Skeletal muscle satellite cell (primary cell): ENCODE results near the gene PPP1R15B.

Source experiments
- H3K27me3 ChIP-seq: 2 replicates; pipeline ENCODE4 v1.7.0; 2013; ENCODE audit warnings: low read length; ENCODE audit not compliant: control insufficient read depth, insufficient read depth
- H3K36me3 ChIP-seq: 2 replicates; pipeline ENCODE4 v1.7.0; 2013; ENCODE audit warnings: mild to moderate bottlenecking, control low read depth, low read length; ENCODE audit not compliant: insufficient read depth
- H3K4me1 ChIP-seq: 2 replicates; pipeline ENCODE4 v1.7.0; 2013; ENCODE audit warnings: low read length; ENCODE audit not compliant: control insufficient read depth, insufficient read depth
- H3K4me2 ChIP-seq: 2 replicates; pipeline ENCODE4 v1.7.0; 2013; ENCODE audit warnings: mild to moderate bottlenecking, low read length
- H3K4me3 ChIP-seq: 2 replicates; pipeline ENCODE4 v1.7.0; 2013; ENCODE audit warnings: low read length
- H3K9ac ChIP-seq: 2 replicates; pipeline ENCODE4 v1.7.0; 2013; ENCODE audit warnings: mild to moderate bottlenecking, low read depth, low read length, moderate library complexity
- H3K9me3 ChIP-seq: replicated peaks from 2 replicates; pipeline ENCODE4 v1.7.0; 2013; ENCODE audit warnings: mild to moderate bottlenecking, control low read depth, low read length

The PPP1R15B gene

DNA sequence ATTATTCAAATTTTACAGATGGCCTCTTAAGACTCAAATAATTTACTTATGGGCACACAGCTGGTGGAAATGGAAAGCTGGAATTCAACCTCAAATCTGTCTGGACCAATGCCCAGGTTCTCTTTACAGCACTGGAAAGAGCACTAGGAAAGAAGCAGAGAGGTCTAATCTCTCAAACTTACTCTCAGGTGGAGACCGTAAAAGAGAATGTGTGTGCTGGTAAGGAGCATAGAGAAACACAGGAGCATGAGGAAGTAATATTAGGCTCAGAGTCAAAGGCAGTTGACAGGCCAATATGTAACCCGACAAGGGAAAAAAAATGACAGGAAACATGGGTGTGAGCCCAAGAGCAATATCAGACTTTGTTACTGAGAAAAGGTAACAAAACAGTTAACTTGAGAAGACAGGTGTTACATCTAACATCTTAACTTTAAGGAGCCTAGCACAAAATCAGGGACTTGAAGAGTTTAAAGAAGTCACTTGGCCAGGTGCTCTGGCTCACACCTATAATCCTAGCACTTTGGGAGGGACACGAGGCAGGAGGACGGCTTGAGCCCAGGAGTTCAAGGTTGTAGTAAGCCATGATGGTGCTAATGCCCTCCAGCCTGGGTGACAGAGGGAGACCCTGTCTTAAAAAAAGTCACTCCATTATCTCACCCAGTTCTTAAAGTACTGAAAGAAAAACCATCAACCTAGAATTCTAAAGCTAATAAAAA is 20.7 kb downstream of the PPP1R15B start:
- no peaks in the 10 kb centered on the region for H3K9me3 ChIP-seq
- H3K36me3 ChIP-seq, result no peaks in the 10 kb centered on the region
- no peak overlapping the region for H3K9ac ChIP-seq
- no peak overlapping the region for H3K4me3 ChIP-seq
- H3K4me1 ChIP-seq, result no peaks in the 10 kb centered on the region
- H3K27me3 ChIP-seq, result no peaks in the 10 kb centered on the region
- no peak overlapping the region for H3K4me2 ChIP-seq

DNA sequence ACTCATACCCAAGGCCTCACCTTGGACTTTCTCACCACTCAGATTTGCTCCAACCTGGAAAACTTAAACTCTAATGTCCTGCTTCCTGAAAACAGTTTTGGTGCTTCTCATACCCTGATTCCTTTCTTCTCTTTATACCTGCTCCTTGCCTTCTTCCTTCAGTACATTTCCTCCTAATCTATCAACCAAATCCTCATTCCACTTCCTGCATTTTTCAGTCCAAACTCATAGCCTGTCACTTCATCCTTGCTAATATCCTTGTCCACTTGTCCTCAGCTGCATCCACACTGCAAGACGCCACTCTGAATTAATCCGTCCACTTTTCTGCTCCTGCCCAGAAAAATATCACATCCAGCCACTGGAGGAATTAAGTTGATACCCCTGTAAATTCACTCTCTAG is 25.9 kb downstream of the PPP1R15B start:
- no peak overlapping the region for H3K4me2 ChIP-seq
- no peaks in the 10 kb centered on the region for H3K36me3 ChIP-seq
- H3K9me3 ChIP-seq, result no peaks in the 10 kb centered on the region
- no peak overlapping the region for H3K9ac ChIP-seq
- H3K4me1 ChIP-seq, result no peaks in the 10 kb centered on the region
- H3K4me3 ChIP-seq, result no peak overlapping the region
- H3K27me3 ChIP-seq, result peaks cover 22% of the 10 kb centered on the region

DNA sequence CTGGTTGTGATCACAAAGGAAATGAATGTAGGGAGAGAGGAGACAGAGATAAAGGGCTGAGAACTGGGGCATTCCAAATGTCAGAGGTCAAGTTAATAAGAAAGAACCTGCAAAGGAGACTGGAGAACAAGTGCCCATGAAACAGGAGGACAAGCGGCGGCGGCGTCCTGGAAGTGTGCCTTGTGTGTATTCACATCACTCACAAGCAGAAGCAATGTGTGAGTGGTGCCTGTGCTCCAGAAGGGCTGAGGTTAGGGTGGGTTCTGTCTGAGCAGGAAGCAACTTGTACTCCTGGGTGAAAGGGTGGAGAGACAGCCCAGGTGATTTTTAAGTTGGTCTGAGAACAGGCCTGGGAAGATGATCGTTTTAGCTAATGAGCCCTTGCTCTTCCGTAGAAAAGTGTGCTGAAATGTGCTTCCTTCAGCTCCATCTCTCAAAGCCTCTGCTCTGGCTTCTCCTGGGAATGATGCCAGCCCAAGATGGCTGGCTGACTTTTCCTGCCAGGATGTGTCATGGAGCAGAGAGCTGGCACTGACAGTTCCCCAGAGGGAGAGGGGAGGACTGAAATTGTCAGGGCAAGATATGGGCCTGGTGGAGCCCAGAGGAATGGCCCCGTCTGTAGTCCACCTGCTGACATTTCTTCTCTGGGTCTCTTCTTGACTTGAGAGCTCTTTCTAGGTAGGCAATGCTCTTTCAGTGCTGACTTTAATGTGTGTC is 26.8 kb downstream of the PPP1R15B start:
- H3K9ac ChIP-seq, result no peak overlapping the region
- H3K4me3 ChIP-seq, result no peak overlapping the region
- H3K4me1 ChIP-seq, result no peaks in the 10 kb centered on the region
- no peaks in the 10 kb centered on the region for H3K9me3 ChIP-seq
- H3K36me3 ChIP-seq, result no peaks in the 10 kb centered on the region
- no peak overlapping the region for H3K4me2 ChIP-seq
- peaks cover 32% of the 10 kb centered on the region for H3K27me3 ChIP-seq

DNA sequence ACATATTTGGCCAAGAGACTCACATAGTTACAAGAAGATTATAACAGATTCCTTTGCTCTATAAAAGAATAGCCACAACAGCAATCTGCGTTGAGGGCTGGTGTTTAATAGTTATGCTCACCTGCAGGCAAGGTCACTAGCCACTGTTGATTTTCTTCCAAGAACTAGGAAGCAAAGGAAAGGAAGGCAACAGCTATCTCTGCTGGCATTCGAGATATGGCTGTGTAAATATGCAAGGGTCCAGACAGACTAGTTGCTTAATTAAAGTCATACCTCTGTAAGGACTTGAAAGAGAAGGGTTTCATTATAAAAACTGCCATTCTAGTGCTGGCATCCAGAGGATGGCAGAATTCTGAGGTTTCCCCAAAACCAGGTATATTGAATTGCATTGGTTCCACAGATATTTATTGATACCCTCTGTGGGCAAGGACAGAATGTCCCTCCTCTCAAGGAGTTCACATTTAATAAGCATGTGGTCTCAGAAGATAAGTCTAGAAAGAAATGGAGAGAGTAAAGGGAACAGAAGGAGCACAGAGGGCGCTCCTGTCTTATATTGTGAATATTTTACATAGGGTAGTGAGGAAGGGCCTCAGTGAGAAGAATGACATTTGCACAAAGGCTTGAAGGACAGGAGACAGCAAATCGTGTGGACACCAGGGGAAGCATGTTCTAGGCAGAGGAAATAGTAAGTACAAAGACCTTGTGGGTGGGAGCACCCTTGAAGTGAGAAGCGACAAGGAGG is 28.3 kb downstream of the PPP1R15B start:
- H3K36me3 ChIP-seq, result no peaks in the 10 kb centered on the region
- H3K27me3 ChIP-seq, result peaks cover 44% of the 10 kb centered on the region
- no peak overlapping the region for H3K4me3 ChIP-seq
- no peaks in the 10 kb centered on the region for H3K9me3 ChIP-seq
- peaks cover under 1% of the 10 kb centered on the region for H3K4me1 ChIP-seq
- no peak overlapping the region for H3K4me2 ChIP-seq
- H3K9ac ChIP-seq, result no peak overlapping the region

DNA sequence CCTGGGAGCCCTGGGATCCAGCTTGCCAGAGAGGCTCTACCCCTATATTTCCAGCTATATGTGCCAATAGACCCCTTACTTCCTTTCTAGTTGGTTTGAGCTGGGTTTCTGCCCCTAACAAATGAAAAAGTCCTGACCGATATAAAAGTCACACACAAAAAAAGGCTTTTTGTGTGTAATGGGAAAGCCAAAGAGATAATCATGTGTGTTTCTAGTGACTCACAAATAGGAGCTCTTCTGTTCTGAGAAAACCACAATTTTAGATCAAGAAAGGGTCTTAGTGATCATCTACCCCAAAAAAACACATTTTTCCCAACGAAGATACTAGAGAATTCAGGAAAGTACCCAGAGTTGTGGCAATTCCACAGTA is 28.9 kb downstream of the PPP1R15B start:
- H3K4me1 ChIP-seq, result peaks cover 6% of the 10 kb centered on the region
- no peak overlapping the region for H3K9ac ChIP-seq
- no peaks in the 10 kb centered on the region for H3K36me3 ChIP-seq
- peaks cover 50% of the 10 kb centered on the region for H3K27me3 ChIP-seq
- H3K9me3 ChIP-seq, result no peaks in the 10 kb centered on the region
- no peak overlapping the region for H3K4me3 ChIP-seq
- no peak overlapping the region for H3K4me2 ChIP-seq

DNA sequence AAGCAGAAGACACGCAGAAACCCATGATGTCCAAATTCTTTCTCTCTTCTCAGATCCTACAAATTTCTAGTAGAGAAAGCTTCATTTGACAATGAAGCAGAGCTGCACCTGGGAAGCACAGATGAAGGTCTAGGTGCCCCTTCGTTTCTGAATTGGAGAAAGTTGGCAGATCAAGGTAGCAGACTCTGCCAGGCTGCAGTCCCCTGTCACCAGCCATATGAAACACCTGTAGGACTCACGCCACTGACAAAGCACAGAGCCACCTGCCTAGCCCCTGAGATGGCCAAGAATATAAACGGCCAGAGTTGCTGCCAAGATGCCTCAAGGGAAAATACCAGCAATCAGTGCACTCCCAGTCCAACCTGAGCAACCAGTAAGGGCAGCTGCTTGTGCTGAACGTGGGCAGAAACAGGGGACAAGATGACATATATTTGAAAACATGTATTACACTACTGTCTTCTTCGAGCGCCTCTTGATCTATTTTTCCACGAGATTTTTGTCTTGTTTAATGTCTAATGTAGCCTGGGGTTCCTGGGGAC is 31.3 kb downstream of the PPP1R15B start:
- Histone ChIP-seq H3K4me3 (no peak overlapping the region), H3K27me3 (peaks cover 73% of the 10 kb centered on the region), H3K4me2 (no peak overlapping the region), H3K4me1 (peaks cover 10% of the 10 kb centered on the region), H3K36me3 (no peaks in the 10 kb centered on the region), H3K9ac (no peak overlapping the region), H3K9me3 (no peaks in the 10 kb centered on the region)

DNA sequence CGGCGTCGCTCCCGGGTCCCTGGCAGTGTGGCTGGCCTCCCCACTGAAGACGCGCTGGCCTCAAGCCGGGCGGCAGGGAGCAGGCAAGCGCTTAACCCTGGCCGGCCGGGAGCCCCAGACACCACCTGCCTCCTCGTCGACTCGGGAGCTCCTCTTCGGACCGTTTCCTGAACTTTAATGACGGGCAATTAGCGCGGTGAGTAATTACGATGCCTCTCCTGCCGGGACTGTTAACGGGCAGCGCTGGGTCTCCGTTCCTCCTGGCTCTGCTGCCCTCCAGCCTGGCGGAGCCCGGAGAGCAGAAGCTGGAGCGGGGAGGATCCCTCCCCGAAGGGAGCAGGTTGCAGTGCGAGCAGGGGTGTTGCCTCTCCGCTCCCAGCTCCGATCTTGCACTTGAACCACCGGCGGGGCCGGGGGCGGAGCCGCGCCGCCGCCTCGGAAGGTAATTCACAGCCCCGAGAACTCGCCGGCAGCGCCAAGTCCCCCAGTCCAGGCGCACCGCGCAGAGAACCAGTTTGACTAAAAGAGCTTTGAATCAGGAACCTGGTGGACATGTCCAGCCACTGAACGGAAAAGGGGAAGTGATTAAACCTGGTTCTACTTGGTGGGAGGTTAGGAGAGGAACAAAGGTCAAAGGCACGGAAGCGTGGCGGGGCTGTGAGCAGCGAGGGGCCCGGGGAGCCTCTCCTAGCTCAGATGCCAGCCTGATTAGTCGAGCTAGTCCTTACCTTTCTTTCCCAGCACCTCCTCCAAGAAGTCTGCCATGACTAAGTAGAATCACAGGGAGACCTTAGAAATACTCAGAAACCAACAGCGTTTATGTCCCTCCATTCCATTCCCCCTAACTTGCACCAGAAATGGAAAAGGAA is 33.6 kb downstream of the PPP1R15B start:
- H3K4me3 ChIP-seq, result peak overlapping the region; percentile 70
- H3K4me2 ChIP-seq, result peak overlapping the region; percentile 93
- no peaks in the 10 kb centered on the region for H3K9me3 ChIP-seq
- H3K27me3 ChIP-seq, result peaks cover 90% of the 10 kb centered on the region
- H3K4me1 ChIP-seq, result peaks cover 10% of the 10 kb centered on the region
- H3K36me3 ChIP-seq, result no peaks in the 10 kb centered on the region
- no peak overlapping the region for H3K9ac ChIP-seq

DNA sequence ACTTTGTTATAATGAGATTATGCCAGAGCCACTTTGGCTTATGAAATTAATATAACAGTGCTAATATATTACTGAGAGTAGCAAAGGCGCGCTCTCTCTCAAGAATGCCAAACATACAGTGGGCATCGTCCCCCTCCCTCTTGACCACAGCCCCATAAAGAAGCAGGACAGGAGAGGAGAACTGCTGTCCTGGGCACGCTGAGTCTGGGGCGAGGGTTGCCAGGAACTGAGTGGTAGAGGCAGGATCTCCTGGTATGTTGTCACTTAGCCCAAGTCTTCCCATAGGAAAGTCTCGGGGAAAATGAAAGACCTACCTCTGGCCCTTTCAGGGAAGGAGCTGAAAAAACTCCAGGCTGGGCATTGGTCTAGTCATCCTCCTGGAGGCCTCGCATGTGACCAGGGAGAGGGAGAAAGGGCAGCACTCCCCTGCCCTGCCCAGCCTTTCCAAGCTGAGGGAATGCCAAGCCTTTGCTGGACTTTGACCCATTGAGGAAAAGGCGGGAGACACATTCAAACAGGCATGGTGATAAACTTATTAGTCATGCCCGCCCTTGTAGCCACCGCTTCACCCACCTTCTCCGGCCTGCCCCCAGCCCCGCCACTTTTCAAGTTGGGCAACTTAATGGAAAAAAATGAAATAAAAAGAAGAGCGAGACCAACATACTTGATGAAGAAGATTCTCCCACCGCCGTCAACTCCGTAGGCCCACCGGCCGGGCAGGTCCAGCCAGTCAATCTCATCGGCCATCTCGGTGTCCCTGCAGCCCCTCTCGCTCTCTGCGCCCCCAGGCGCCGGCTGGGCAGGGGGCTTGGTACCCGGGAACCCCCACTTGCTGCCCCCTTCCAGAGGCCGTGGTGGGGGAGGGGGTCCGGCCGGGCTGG is 34.5 kb downstream of the PPP1R15B start:
- H3K4me3 ChIP-seq, result peak overlapping the region; percentile 70
- no peak overlapping the region for H3K9ac ChIP-seq
- H3K27me3 ChIP-seq, result peaks cover 87% of the 10 kb centered on the region

DNA sequence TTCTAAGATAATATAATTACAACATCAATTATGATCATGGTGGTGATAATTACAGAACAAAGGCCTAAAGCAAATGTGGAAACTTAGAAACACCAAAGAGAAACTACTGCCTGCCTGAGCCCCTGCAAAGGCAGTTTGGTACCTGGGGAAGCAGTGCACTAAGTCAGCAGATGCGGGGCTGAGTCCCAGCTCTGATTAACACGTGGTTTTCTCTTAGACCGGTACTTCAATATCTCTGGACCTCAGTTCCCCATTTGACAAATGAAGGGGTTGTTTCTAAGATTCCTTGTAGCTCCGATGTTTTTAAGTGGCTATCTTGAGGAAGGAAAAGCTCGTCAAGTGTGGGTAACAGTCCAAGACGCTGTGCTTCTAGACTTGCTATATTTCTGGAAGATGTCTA is 35.2 kb downstream of the PPP1R15B start:
- H3K9ac ChIP-seq, result no peak overlapping the region
- H3K4me1 ChIP-seq, result peaks cover 10% of the 10 kb centered on the region
- H3K4me2 ChIP-seq, result no peak overlapping the region
- H3K27me3 ChIP-seq, result peaks cover 90% of the 10 kb centered on the region
- no peaks in the 10 kb centered on the region for H3K36me3 ChIP-seq
- H3K9me3 ChIP-seq, result no peaks in the 10 kb centered on the region
- H3K4me3 ChIP-seq, result no peak overlapping the region

More for the DNA sequence above, 34.5 kb downstream of the PPP1R15B start:
- peaks cover 10% of the 10 kb centered on the region for H3K4me1 ChIP-seq
- peak overlapping the region; percentile 93 for H3K4me2 ChIP-seq
- no peaks in the 10 kb centered on the region for H3K9me3 ChIP-seq
- no peaks in the 10 kb centered on the region for H3K36me3 ChIP-seq

DNA sequence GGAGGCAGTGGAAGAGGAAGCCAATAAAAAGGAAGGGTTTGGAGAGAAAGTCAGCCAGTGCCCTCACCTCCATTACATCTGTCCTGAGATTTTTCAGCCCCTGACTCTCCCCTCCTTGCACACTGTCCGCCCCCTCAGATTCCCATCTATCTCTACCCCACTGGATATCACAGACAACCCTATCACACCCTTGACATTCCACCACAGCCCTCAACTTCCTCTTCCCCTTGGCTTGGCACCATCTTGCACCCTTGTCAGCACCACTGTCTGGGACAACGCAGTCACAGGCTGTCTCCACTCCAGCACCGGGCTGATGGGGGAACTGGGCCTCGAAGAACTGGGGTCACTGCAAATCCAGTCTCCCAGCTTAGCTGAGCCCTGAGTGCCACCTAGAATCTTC is 37.7 kb downstream of the PPP1R15B start:
- Histone ChIP-seq H3K9me3 (no peaks in the 10 kb centered on the region), H3K4me3 (no peak overlapping the region), H3K27me3 (peaks cover 92% of the 10 kb centered on the region), H3K9ac (no peak overlapping the region), H3K4me2 (no peak overlapping the region), H3K36me3 (no peaks in the 10 kb centered on the region), H3K4me1 (peaks cover 10% of the 10 kb centered on the region)
